HG03095 (cell line): ENCODE results near the gene OR13J1.
A peak's percentile ranks its signal among the peaks of the same experiment; 100 is the strongest.

Source experiments
- ATAC-seq: cut with Tn5 transposase; IDR thresholded peaks from one replicate; pipeline ENCODE4 v1.9.1; 2021; ENCODE audit warnings: moderate library complexity; ENCODE audit not compliant: unreplicated experiment

OR13J1 gene

GRCh38 chr9:35859990-35860339 is 10.2 kb downstream of the OR13J1 start:
- no peak for ATAC-seq

DNA sequence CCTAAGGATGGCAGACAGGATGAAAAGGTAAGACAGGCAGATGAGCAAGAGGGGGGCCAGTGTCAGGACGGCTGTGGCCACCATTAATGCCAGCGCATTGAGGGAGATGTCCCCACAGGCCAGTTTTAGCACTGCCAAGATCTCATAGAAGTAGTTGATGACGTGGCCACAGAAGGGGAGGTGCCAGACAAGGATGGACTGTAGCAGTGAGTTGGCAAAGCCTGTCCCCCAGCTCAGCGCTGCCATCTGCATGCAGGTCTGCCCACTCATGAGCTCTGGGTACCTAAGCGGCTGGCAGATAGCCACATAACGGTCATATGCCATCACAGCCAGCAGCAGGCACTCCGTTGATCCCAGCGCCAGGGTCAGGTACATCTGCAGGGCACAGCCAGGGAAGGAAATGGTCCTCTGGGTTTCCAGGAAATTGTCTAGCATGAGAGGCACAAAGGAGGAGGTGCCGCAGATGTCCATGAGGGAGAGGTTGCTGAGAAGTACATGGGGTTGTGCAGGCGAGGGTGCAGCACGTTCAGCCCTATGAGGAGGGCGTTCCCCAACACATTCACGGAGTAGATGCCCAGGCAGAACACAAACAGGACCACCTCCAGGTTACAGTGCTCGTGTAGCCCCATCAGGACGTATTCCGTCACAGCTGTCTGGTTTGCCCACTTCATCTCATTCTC is 10.8 kb downstream of the OR13J1 start:
- ATAC-seq = no peak

DNA sequence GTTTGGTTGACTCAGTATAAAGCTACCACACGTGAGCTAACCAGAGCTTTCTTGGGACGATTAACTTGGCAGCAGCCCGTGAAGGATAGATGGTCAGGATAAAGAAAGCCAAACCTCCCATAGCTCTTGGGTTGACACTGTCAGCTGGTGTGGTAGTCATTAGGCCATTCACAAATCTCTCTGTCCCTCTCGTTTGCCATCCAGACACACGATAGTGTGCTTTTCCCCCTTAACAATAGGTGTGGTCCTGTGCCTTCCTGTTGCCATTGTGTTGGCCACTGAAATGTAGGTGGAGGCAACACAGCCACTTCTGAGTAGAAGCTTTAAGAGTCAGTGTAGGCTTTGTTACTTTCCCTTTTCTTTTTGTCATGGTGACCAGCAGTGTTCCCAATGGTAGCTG is 11.7 kb downstream of the OR13J1 start:
- no peak for ATAC-seq

GRCh38 chr9:35856882-35857281 is 13.3 kb downstream of the OR13J1 start:
- no peak for ATAC-seq

- ATAC-seq = no peak
Measured at GRCh38 chr9:35856206-35856605, 14.0 kb downstream of the OR13J1 start.

GRCh38 chr9:35854091-35854762 is 16.0 kb downstream of the OR13J1 start:
- ATAC-seq = no peak

- no peak for ATAC-seq
Measured at GRCh38 chr9:35852876-35853865, 17.0 kb downstream of the OR13J1 start.

DNA sequence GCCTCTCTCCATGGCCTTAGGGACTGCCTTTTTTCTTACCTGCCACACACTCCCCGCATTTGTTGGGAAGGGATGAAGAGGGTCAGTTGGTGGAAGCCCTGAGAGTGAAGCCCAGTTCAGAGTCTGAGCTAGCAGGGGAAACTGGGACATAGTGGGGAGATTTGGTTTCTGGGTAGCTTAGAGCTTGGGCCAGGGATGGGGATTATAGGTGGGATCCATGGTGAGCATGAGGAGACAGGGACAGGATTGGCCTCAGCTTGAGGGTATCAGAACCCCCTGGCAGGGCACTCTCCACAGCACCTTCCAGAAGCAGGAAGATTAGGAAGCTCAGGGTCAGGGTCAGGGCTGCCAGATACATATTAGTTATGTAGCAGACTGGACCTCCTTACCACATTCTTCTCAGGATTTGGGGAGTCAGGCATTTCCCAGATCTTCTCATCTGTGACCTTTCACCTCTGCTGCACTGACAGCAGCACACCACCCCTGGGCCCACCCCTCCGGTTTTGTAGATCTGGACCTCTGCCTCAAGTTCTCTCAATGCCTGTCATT is 17.9 kb downstream of the OR13J1 start:
- no peak for ATAC-seq

GRCh38 chr9:35847792-35848572 is 22.2 kb downstream of the OR13J1 start:
- peak; percentile 87 for ATAC-seq

GRCh38 chr9:35845824-35846771 is 24.1 kb downstream of the OR13J1 start:
- no peak for ATAC-seq

DNA sequence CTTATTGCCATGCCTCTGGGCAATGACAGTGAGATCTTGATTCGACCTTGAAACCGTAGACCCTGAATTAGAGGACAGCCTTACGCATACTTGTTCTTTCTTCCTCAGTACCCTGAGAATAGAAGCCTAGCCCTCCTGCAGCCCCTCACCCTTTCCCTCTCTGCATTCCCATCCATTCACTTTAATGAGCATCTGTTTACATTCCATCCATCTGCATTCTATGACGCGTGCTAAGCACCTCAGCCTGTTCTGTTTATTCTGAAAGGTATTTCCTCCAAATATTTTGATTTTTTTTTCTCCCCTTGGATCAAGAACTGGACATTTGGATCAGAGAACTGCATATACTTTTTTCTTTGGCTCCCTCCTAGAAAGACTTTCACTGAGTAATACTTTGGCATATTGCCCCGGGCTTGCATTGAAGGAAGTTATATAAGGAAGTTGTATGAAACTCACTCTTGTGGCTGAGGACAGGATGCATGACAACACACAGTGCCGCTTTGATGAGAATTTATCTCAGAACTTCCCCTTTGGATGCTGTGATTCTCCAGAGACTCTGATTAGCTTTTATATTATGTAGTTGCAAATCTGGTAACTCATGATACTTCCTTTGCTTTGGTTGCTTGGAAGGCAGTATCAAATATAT is 25.5 kb downstream of the OR13J1 start:
- no peak for ATAC-seq

- ATAC-seq = peak; percentile 81
Measured at GRCh38 chr9:35842795-35843194, 27.4 kb downstream of the OR13J1 start.

DNA sequence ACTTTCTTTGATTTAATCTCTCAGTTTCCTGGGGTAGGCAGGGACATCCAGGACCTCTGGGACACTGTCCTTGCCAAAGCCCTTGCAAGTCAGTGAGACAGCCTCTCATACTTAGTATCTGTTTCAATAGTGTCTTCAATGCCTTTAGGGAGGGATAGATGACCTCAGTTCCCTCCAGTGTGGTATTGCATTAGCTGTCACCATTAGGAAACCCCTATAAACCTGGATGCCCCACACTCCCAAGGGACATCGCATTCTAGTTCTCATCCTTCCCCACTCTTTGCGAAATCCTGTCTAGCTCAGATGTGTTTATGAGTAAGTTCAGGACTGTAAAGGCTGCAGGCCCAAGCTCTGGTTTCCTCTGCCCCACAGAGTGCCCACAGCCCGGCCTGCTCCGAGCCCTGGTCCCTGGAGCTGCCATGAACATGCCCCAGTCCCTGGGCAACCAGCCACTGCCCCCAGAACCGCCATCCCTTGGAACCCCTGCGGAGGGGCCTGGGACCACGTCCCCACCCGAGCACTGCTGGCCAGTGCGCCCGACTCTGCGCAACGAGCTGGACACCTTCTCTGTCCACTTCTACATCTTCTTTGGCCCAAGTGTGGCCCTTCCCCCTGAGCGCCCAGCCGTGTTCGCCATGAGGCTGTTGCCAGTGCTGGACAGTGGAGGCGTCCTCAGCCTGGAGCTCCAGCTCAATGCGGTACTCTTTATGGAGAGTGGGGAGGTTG is 28.0 kb downstream of the OR13J1 start:
- no peak for ATAC-seq

DNA sequence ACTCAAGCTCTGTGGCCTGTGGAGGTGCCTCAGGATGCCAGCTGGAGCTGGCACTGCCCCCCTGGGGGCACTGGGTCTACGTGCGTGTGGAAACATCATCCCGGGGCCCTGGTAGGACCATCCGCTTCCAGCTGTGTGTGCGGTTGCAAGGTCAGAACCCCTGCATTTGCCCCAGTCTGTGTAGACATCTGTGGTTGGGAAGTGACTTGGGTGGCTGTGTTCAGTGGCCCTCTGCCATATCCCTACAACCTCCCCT is 28.6 kb downstream of the OR13J1 start:
- ATAC-seq = no peak

GRCh38 chr9:35840881-35841644 is 29.1 kb downstream of the OR13J1 start:
- ATAC-seq = no peak

GRCh38 chr9:35839926-35840325 is 30.3 kb downstream of the OR13J1 start:
- ATAC-seq = no peak

DNA sequence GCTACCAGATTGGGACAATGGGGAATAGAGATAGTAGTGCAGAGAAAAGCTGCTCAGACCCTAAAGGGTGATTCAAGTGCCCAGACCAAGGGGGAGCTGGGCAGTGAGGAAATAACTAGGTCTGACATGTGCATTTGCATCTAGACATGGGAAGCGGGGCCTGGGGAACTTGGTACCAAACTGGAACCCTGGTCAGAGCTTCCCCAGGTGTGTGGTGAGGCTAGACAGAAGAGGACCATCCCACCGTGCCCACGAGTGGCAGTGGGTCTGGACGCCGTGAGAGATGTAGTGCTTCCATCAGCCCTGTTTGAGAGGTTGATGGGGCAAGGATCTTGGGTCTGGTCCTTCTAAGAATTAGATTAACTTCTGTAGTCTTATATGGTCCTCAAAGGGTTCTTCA is 33.6 kb downstream of the OR13J1 start:
- ATAC-seq = no peak

DNA sequence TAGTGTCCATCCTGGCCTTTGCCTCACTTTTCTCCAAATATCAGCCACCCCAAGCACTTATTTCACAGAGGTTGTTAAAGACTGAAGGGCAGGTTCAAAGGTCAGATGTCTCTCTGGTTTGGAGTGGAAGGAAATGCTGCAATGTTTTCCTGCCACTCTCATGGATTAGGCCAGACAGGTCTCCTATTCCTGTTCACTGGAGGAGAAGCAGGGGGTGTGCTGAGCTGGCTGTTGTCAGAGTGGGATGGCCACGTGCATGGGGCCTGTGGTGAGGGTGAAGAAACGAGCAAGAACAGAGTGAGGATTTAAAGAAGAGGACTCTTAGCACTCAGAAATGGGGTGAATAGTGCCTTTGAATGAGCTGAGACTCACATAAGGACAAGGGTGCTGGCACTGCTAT is 34.4 kb downstream of the OR13J1 start:
- no peak for ATAC-seq
